ENCODE results near the gene PTPN1. TPM values are rescaled to one million over a fixed set of nuclear protein-coding genes. Genes with fewer than 3 reads are reported as not detected.

PTPN1 gene
- total RNA-seq, 1 donor from 2014 or later = 78.2 TPM

DNA sequence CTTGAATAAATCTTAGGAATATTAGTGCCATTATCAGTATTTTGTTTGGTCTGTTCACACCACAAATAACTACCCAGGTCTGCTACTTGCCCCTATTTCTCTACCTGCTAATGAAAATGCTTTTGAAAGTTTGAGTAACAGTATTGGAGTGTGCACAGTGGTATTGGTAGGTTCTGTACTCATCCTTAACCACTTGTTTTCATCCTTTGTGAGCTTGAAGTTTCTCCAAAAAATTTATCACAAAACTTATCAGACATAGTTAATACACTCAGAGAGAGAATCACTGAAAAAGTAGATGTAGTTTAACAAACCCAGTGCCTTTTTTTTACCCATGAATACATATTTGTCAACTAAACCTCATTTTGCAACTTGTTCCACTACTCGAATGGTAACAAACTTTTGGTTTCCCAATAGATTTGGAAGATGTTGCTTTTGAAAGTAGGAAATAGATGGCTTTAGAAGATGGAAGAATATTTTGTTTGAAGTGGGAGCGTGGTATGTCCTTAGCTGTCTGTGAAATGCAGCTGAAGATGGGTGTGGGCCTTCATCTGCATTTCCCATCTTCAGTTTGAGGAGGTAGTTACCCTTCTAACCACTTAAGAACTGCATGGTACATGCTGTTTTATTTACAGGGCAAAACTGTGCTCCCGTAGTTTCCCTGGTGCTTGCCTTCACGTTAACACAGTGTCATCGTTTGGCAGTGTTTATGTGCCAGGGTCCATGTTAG is 9.0 kb downstream of the PTPN1 start:
- no peak for DNase-seq
- TF ChIP-seq, protein P1, sequence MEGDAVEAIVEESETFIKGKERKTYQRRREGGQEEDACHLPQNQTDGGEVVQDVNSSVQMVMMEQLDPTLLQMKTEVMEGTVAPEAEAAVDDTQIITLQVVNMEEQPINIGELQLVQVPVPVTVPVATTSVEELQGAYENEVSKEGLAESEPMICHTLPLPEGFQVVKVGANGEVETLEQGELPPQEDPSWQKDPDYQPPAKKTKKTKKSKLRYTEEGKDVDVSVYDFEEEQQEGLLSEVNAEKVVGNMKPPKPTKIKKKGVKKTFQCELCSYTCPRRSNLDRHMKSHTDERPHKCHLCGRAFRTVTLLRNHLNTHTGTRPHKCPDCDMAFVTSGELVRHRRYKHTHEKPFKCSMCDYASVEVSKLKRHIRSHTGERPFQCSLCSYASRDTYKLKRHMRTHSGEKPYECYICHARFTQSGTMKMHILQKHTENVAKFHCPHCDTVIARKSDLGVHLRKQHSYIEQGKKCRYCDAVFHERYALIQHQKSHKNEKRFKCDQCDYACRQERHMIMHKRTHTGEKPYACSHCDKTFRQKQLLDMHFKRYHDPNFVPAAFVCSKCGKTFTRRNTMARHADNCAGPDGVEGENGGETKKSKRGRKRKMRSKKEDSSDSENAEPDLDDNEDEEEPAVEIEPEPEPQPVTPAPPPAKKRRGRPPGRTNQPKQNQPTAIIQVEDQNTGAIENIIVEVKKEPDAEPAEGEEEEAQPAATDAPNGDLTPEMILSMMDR (IDR thresholded peaks at IDR 0.05) = no peak
- Histone ChIP-seq H3K36me3 (no peaks in the 10 kb centered on the region), H3K4me1 (peaks cover 98% of the 10 kb centered on the region), H3K27ac (peak overlapping the region; percentile 53), H3K9me3 (no peaks in the 10 kb centered on the region), H3K4me3 (no peak overlapping the region), H3K27me3 (ENCODE audit: low read depth) (no peaks in the 10 kb centered on the region)
- ATAC-seq = peak; percentile 31 to 37
- intact Hi-C loops (cut with DNase I) = loop anchor here (10.0 kb wide), 1 partner anchor 56 kb away; no protein-coding TSS in a partner anchor

DNA sequence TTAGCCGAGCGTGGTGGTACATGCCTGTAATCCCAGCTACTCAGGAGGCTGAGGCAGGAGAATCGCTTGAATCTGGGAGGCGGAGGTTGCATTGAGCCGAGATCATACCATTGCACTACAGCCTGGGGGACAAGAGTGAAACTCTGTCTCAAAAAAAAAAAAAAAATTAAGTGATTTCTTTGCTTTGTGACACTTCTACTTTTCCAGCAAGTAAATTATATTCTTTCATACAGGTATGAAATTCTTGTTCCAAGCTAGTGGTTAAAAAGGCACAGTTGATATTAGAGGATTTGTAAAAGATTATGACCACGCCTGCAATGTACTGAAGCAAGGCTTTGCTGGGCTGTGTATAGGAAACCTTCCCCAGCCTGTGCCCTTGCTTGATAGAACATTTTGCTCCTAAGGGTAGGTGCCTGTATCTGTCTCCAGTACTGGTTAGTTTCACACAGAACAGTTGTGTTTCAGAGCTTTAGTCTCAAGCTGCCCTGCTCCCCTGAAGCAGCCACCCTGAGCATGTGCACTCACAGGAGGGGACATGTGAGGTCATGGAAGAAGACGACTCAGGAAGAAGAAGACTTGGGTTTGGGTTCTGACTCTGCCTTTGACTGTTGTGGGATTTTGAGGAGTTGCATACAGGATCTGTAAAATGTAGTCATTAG is 10.2 kb downstream of the PTPN1 start:
- intact Hi-C loops (cut with DNase I) = no loop called here
- DNase-seq (no peak), ATAC-seq (peak in 1 of 2 donors; percentile 34)
- H3K27me3 ChIP-seq (ENCODE audit: low read depth) = no peaks in the 10 kb centered on the region
- no peaks in the 10 kb centered on the region for H3K36me3 ChIP-seq
- H3K4me1 ChIP-seq = peaks cover 99% of the 10 kb centered on the region
- H3K9me3 ChIP-seq = no peaks in the 10 kb centered on the region
- TF ChIP-seq, protein P1 (IDR thresholded peaks at IDR 0.05) = no peak
- no peak overlapping the region for H3K4me3 ChIP-seq
- H3K27ac ChIP-seq = peak overlapping the region; percentile 37

DNA sequence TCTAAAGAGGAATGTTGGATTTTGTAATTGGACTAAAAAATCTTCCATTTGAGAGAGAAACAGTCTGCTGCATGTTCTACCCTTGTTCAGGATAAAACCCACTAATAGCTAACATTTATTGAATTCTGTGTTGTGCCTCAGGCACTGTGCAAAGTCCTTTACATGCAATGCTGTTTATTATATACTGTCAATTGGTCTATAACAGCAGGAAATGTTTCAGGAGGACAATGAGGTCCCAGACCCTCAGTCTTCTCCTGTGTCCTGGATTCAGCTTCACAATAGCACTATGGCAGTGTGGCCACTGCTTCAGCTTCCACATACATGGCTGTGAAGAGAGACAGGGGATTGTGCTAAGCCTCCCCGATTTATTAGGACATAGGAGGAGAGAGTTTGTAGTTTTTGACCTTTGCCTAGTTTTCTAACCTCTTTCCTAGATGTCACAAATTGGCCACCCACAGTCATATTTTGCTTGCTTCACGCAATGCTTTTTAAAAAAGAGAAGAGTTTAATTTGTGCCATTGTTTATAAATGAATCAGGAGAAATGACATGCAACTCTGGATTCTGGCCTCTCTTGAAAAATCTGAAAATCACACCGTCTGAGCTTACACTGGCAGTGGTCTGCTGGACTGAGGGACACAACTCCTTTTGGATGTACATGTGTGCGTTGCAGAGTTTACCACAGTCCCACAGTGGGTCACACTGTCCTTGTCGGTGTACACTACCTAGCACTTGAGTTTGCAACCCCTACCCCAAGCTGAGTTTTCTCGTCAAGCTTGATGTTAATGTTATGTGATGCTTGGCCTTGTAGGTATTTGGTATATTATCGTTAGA is 11.3 kb downstream of the PTPN1 start:
- intact Hi-C loops (cut with DNase I) = no loop called here
- no peaks in the 10 kb centered on the region for H3K27me3 ChIP-seq (ENCODE audit: low read depth)
- no peaks in the 10 kb centered on the region for H3K9me3 ChIP-seq
- no peaks in the 10 kb centered on the region for H3K36me3 ChIP-seq
- TF ChIP-seq, protein P1 (IDR thresholded peaks at IDR 0.05) = no peak
- H3K4me1 ChIP-seq = peaks cover 99% of the 10 kb centered on the region
- DNase-seq (no peak), ATAC-seq (no peak)
- no peak overlapping the region for H3K4me3 ChIP-seq
- H3K27ac ChIP-seq = peak overlapping the region; percentile 37

DNA sequence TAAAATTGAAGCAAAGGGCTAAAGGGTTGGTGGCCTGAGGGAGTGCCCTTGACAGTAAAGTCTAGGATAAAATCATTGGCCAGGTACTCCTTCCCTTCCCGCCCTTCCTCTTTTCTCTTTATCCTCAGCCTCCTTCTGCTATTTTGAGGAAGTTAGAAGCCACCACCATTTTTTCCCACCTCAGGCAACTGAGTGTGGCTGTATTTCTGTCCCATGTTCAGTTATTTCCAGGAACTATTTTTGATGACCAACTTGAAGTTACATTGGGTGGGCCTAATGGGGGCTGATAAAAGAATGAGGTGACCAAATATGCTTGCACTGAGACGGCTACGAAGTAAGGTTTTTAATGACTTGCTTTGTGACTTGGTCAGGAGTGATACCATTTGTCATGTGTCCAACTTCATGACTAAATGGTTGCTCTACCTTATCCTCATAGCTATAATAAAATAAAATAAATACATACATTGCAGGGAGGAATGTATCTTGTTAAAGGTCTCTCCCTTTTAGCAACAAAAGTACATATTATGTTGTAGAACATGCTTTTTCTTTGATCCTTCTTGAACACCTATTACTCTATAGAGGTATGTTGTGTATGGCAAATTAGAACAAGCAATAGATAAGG is 12.0 kb downstream of the PTPN1 start:
- no peak overlapping the region for H3K27ac ChIP-seq
- TF ChIP-seq, protein P1 (IDR thresholded peaks at IDR 0.05) = no peak
- no peak overlapping the region for H3K4me3 ChIP-seq
- DNase-seq (no peak), ATAC-seq (no peak)
- H3K36me3 ChIP-seq = no peaks in the 10 kb centered on the region
- H3K9me3 ChIP-seq = no peaks in the 10 kb centered on the region
- peaks cover 99% of the 10 kb centered on the region for H3K4me1 ChIP-seq
- H3K27me3 ChIP-seq (ENCODE audit: low read depth) = no peaks in the 10 kb centered on the region
- intact Hi-C loops (cut with DNase I) = no loop called here

DNA sequence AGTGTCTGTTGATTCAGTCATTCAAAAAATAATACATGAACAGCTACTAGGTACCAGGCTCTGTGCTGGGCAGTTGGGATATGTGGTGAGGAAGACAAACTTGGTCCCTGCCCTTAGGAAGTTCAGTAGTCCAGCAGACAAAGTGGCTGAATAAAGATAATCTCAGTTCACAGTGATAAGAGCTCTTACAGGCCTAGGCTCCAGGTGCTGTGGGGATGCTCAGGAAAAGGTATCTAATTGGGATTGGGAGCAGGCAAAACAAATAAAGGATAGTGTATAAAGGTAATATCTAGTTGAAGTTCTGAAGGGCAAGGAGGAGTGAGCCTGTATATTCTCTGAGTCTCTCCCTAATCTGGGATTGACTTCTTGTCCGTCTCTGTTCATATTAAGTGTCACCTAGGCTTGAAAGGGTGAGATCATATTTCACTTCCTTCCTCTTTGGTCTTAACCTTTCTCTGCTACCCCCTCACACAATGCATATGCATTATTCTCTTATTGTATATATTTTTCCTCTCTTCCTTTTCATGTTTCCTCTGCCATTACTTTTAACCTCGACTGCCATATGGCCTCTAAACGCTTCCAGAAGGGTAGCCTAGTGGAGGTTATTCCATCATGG is 13.5 kb downstream of the PTPN1 start:
- peaks cover 98% of the 10 kb centered on the region for H3K4me1 ChIP-seq
- DNase-seq (no peak), ATAC-seq (no peak)
- intact Hi-C loops (cut with DNase I) = no loop called here
- H3K9me3 ChIP-seq = no peaks in the 10 kb centered on the region
- H3K27me3 ChIP-seq (ENCODE audit: low read depth) = no peaks in the 10 kb centered on the region
- H3K27ac ChIP-seq = no peak overlapping the region
- no peak overlapping the region for H3K4me3 ChIP-seq
- TF ChIP-seq, protein P1 (IDR thresholded peaks at IDR 0.05) = no peak
- H3K36me3 ChIP-seq = no peaks in the 10 kb centered on the region
